OCI-LY7 (cell line): ENCODE data around the gene DAGLA. TPM values are rescaled to one million over a fixed set of nuclear protein-coding genes. Genes with fewer than 3 reads are reported as not detected.

Experiments
- BruUV-seq: library from RNA; stranded (reverse); fragments of 400-500 nt; replicated peaks from 2 replicates; lab custom pipeline; 2021; lab: Mats Ljungman, UMichigan
- CTCF ChIA-PET: fragments of 300-600 bp; sonication (Branson Sonifier 250); formaldehyde crosslinking; loops from one replicate; lab custom pipeline; 2022; ENCODE audit warnings: antibody characterized with exemption; ENCODE audit not compliant: unreplicated experiment; lab: Charles Lee
- POLR2A ChIA-PET: fragments of 300-600 bp; sonication (Branson Sonifier 250); formaldehyde crosslinking; loops from one replicate; lab custom pipeline; 2022; ENCODE audit warnings: antibody characterized with exemption; lab: Charles Lee
- DNase-seq: peaks from one replicate; pipeline ENCODE4 v3.0.0-alpha.2; 2015; ENCODE audit warnings: low spot score
- H2AFZ ChIP-seq: fragments of 200-600 bp; sonication (generic), shearing (Covaris generic); 2 replicates; pipeline ENCODE4 v1.6.1; 2014; ENCODE audit warnings: mild to moderate bottlenecking, antibody characterized with exemption, low read length, moderate library complexity
- H3K27ac ChIP-seq: fragments of 200-600 bp; sonication (generic); 2 replicates; pipeline ENCODE4 v1.5.1; 2014; ENCODE audit warnings: mixed run types, low read depth, mild to moderate bottlenecking, moderate library complexity, low read length, inconsistent platforms; ENCODE audit not compliant: poor library complexity, severe bottlenecking
- H3K36me3 ChIP-seq: fragments of 200-600 bp; sonication (generic); 2 replicates; pipeline ENCODE4 v1.6.1; 2014; ENCODE audit warnings: mild to moderate bottlenecking, antibody characterized with exemption, low read length, moderate library complexity, mixed read lengths; ENCODE audit not compliant: insufficient read depth
- H3K4me1 ChIP-seq: fragments of 200-600 bp; sonication (generic); 2 replicates; pipeline ENCODE4 v1.5.1; 2014; ENCODE audit warnings: mild to moderate bottlenecking, low read length; ENCODE audit not compliant: insufficient read depth, poor library complexity, severe bottlenecking
- H3K4me2 ChIP-seq: fragments of 200-600 bp; sonication (generic); 2 replicates; pipeline ENCODE4 v1.6.1; 2014; ENCODE audit warnings: mild to moderate bottlenecking, low read length
- H3K4me3 ChIP-seq: fragments of 200-600 bp; sonication (generic); 2 replicates; pipeline ENCODE4 v1.5.1; 2014; ENCODE audit warnings: mild to moderate bottlenecking, low read depth, low read length; ENCODE audit not compliant: poor library complexity, severe bottlenecking
- H3K79me2 ChIP-seq: fragments of 200-600 bp; sonication (generic); 2 replicates; pipeline ENCODE4 v1.6.1; 2016; ENCODE audit warnings: low read depth, mild to moderate bottlenecking, low read length, moderate library complexity, mixed read lengths; ENCODE audit not compliant: insufficient read depth
- H3K9me2 ChIP-seq: fragments of 200-600 bp; sonication (generic); 2 replicates; pipeline ENCODE4 v1.6.1; 2016; ENCODE audit warnings: mild to moderate bottlenecking, low read length, mixed read lengths; ENCODE audit not compliant: insufficient read depth
- H3K9me3 ChIP-seq: fragments of 200-600 bp; sonication (generic); 2 replicates; pipeline ENCODE4 v1.6.1; 2014; ENCODE audit warnings: mild to moderate bottlenecking, mixed run types, low read length, mixed read lengths
- H4K20me1 ChIP-seq: fragments of 200-600 bp; sonication (generic); 2 replicates; pipeline ENCODE4 v1.6.1; 2014; ENCODE audit warnings: mild to moderate bottlenecking, antibody characterized with exemption, low read length, moderate library complexity, mixed read lengths; ENCODE audit not compliant: insufficient read depth
- CTCF ChIP-seq: fragments of 200-600 bp; sonication (generic); conservative IDR thresholded peaks from 2 replicates; pipeline ENCODE4 v1.5.1; 2014; ENCODE audit warnings: mild to moderate bottlenecking, antibody characterized with exemption, low read length, moderate library complexity, mixed read lengths
- EZH2phosphoT487 ChIP-seq: fragments of 200-600 bp; sonication (generic); IDR thresholded peaks from 2 replicates; pipeline ENCODE4 v1.6.1; 2018; ENCODE audit warnings: low read depth, borderline replicate concordance, mild to moderate bottlenecking, mixed run types, antibody characterized with exemption, low read length, moderate library complexity, mixed read lengths
- intact Hi-C: fragments of 100-400 bp; cut with micrococcal nuclease; formaldehyde crosslinking; loops from one replicate; pipeline ENCODE4 v1.10.0; 2022; ENCODE audit not compliant: unreplicated experiment
- total RNA-seq, 2 experiments: library from RNA; depleted of rRNA in 1 of 2; stranded (reverse); fragments of >200 nt in 1 of 2; shearing (Covaris generic) in 1 of 2; gene quantifications; 2 replicates each; pipeline ENCODE4 v1.2.3, GENCODE V29; 2014 to 2022

The DAGLA gene
- total RNA-seq, 2 experiments from 2014 or later = not detected

GRCh38 chr11:61704838-61705237 is 24.6 kb downstream of the DAGLA start:
- no peak for TF ChIP-seq CTCF
- H3K27ac ChIP-seq = no peak overlapping the region
- H3K79me2 ChIP-seq = no peaks in the 10 kb centered on the region
- DNase-seq = no peak
- CTCF ChIA-PET = no interaction called here
- H3K9me3 ChIP-seq = no peaks in the 10 kb centered on the region
- BruUV-seq = no TSS peak
- no peak overlapping the region for H2AFZ ChIP-seq
- H3K36me3 ChIP-seq = no peaks in the 10 kb centered on the region
- no peaks in the 10 kb centered on the region for H4K20me1 ChIP-seq
- H3K4me3 ChIP-seq = no peak overlapping the region
- POLR2A ChIA-PET = no interaction called here
- H3K9me2 ChIP-seq = no peaks in the 10 kb centered on the region
- intact Hi-C loops = no loop called here
- no peak overlapping the region for H3K4me2 ChIP-seq
- H3K4me1 ChIP-seq = no peaks in the 10 kb centered on the region

GRCh38 chr11:61706452-61707400 is 26.5 kb downstream of the DAGLA start:
- H3K27ac ChIP-seq = no peak overlapping the region
- ChIA-PET POLR2A (no interaction called here), CTCF (no interaction called here)

More at GRCh38 chr11:61706452-61707400, 26.5 kb downstream of the DAGLA start:
- H3K9me3 ChIP-seq = no peaks in the 10 kb centered on the region
- no peaks in the 10 kb centered on the region for H3K4me1 ChIP-seq
- H4K20me1 ChIP-seq = no peaks in the 10 kb centered on the region
- H3K79me2 ChIP-seq = no peaks in the 10 kb centered on the region
- no peaks in the 10 kb centered on the region for H3K36me3 ChIP-seq
- no peak overlapping the region for H2AFZ ChIP-seq
- BruUV-seq = no TSS peak
- intact Hi-C loops = no loop called here
- no peak for DNase-seq
- no peak overlapping the region for H3K4me2 ChIP-seq
- no peak overlapping the region for H3K4me3 ChIP-seq
- TF ChIP-seq EZH2phosphoT487 = no peak
- no peak for TF ChIP-seq CTCF
- H3K9me2 ChIP-seq = no peaks in the 10 kb centered on the region
